Neural cell (in vitro differentiated cells): Measurements from ENCODE around the gene PREX1. TPM values are rescaled to one million over a fixed set of nuclear protein-coding genes. Genes with fewer than 3 reads are reported as not detected.
A peak's percentile ranks its signal among the peaks of the same experiment; 100 is the strongest.

Experiments used
- H2AFZ ChIP-seq: fragments of 200-600, 300-800 bp; sonication (generic), shearing (Covaris generic); 2 replicates; pipeline ENCODE4 v1.6.0; 2014; ENCODE audit warnings: low read depth, mild to moderate bottlenecking, antibody characterized with exemption, low read length, moderate library complexity
- H3F3A ChIP-seq: fragments of 200-600 bp; shearing (Covaris generic); 2 replicates; pipeline ENCODE4 v1.6.1; 2016; ENCODE audit warnings: mild to moderate bottlenecking, moderate library complexity, mixed read lengths, antibody characterized with exemption, low read length; ENCODE audit not compliant: insufficient read depth, poor library complexity, severe bottlenecking
- H3K27ac ChIP-seq: fragments of 200-600, 300-800 bp; sonication (generic), shearing (Covaris generic); 2 replicates; pipeline ENCODE4 v1.5.1; 2014; ENCODE audit warnings: mild to moderate bottlenecking, low read length, moderate library complexity
- H3K27me3 ChIP-seq: fragments of 300-800, 200-600 bp; sonication (generic), shearing (Covaris generic); 2 replicates; pipeline ENCODE4 v1.6.0; 2014; ENCODE audit warnings: mild to moderate bottlenecking, low read depth, low read length, moderate library complexity; ENCODE audit not compliant: insufficient read depth
- H3K36me3 ChIP-seq: fragments of 300-800, 200-600 bp; sonication (generic), shearing (Covaris generic); 2 replicates; pipeline ENCODE4 v1.5.1; 2014; ENCODE audit warnings: mild to moderate bottlenecking, antibody characterized with exemption, low read length, moderate library complexity; ENCODE audit not compliant: insufficient read depth
- H3K4me2 ChIP-seq: fragments of 300-800, 200-600 bp; sonication (generic), shearing (Covaris generic); 2 replicates; pipeline ENCODE4 v1.6.0; 2014; ENCODE audit warnings: mild to moderate bottlenecking, low read length
- H3K4me3 ChIP-seq: fragments of 300-800, 200-600 bp; sonication (generic), shearing (Covaris generic); 2 replicates; pipeline ENCODE4 v1.5.1; 2014; ENCODE audit warnings: mild to moderate bottlenecking, low read length, moderate library complexity
- H3K79me2 ChIP-seq: fragments of 200-600 bp; shearing (Covaris generic); replicated peaks from 2 replicates; pipeline ENCODE4 v1.6.0; 2014; ENCODE audit warnings: mild to moderate bottlenecking, low read length, moderate library complexity; ENCODE audit not compliant: insufficient read depth
- H3K9ac ChIP-seq: fragments of 300-800, 200-600 bp; sonication (generic), shearing (Covaris generic); 2 replicates; pipeline ENCODE4 v1.6.1; 2016; ENCODE audit warnings: mild to moderate bottlenecking, low read length, mixed read lengths
- H3K9me2 ChIP-seq: fragments of 200-600 bp; shearing (Covaris generic); 2 replicates; pipeline ENCODE4 v1.6.1; 2016; ENCODE audit warnings: mild to moderate bottlenecking, low read length, mixed read lengths; ENCODE audit not compliant: insufficient read depth
- H3K9me3 ChIP-seq: fragments of 200-600, 300-800 bp; sonication (generic), shearing (Covaris generic); 2 replicates; pipeline ENCODE4 v1.6.1; 2016; ENCODE audit warnings: mild to moderate bottlenecking, mixed run types, low read length, moderate library complexity, mixed read lengths
- H4K20me1 ChIP-seq: fragments of 200-600 bp; shearing (Covaris generic); 2 replicates; pipeline ENCODE4 v1.6.1; 2016; ENCODE audit warnings: mild to moderate bottlenecking, mixed run types; ENCODE audit not compliant: insufficient read depth
- EP300 ChIP-seq: fragments of 450-650 bp; conservative IDR thresholded peaks from 2 replicates; pipeline ENCODE4 v1.6.1; 2014; ENCODE audit warnings: antibody characterized with exemption, mild to moderate bottlenecking, moderate library complexity; ENCODE audit not compliant: poor library complexity, severe bottlenecking
- EZH2 ChIP-seq: fragments of 200-600, 300-800 bp; shearing (Covaris generic), sonication (generic); IDR thresholded peaks from 2 replicates; pipeline ENCODE4 v1.6.1; 2014; ENCODE audit warnings: antibody characterized with exemption, low read length, borderline replicate concordance, mild to moderate bottlenecking; ENCODE audit not compliant: insufficient read depth, poor library complexity, severe bottlenecking
- MXI1 ChIP-seq: fragments of 450-650 bp; conservative IDR thresholded peaks from 2 replicates; pipeline ENCODE4 v1.6.1; 2014; ENCODE audit warnings: antibody characterized with exemption, mild to moderate bottlenecking; ENCODE audit not compliant: poor library complexity, severe bottlenecking
- POLR2AphosphoS5 ChIP-seq: IDR thresholded peaks from 2 replicates; pipeline ENCODE4 v1.6.1; 2012
- RAD21 ChIP-seq: fragments of 450-650 bp; conservative IDR thresholded peaks from 2 replicates; pipeline ENCODE4 v1.6.1; 2014; ENCODE audit warnings: antibody characterized with exemption, mild to moderate bottlenecking, moderate library complexity
- SMC3 ChIP-seq: fragments of 450-650 bp; conservative IDR thresholded peaks from 2 replicates; pipeline ENCODE4 v1.6.1; 2014; ENCODE audit warnings: antibody characterized with exemption, mild to moderate bottlenecking, moderate library complexity; ENCODE audit not compliant: poor library complexity
- TAF1 ChIP-seq: IDR thresholded peaks from 2 replicates; pipeline ENCODE4 v1.6.1; 2012; ENCODE audit warnings: low read depth
- polyA plus RNA-seq: library from polyadenylated mRNA; depleted of rRNA; stranded (reverse); fragments of >200 nt; gene quantifications from 2 replicates; pipeline ENCODE4 v1.2.3, GENCODE V29; 2014
- TF ChIP-seq, protein P1 (sequence below): fragments of 450-650 bp; IDR thresholded peaks from 2 replicates; pipeline ENCODE4 v1.5.1; 2014; ENCODE audit warnings: antibody characterized with exemption, mild to moderate bottlenecking, moderate library complexity; ENCODE audit not compliant: poor library complexity, severe bottlenecking
- TF ChIP-seq, protein P2 (sequence below): IDR thresholded peaks from 2 replicates; pipeline ENCODE4 v1.6.1; 2012; ENCODE audit warnings: borderline replicate concordance

The PREX1 gene
- polyA plus RNA-seq, 1 donor from 2014 or later = 0.06 TPM

DNA sequence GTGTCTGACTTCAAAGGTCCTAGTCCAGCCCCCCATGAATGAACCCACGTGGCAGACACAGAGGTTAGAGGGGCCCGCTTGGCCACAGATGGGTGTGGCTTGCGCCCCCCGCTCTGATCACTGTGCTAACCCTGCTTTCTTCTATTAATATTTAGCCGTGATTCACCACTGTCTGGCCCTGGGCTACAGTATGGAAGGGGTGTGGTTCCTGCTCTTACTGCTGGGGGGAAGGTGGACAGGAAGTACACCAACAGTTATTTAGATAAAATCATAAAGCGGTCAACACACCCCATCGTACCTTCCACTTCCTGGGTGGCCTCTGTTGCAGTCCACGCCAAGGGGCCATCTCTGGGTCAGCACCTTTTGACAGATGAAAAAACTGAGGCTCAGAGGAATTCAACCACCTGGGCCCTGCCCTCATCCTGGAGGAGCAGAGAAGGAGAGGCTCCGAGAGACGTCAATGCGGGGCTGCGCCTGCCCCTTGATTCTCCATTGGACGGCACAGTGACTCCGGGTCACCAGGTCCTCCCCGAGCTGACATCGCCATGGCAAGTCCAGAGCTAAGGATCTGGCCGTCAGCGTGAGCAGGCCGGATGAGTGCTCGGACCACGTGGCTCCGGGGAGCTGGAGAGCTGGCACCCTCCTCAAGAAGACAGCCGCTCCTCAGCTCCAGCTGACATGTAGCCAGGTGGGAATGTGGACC, 206.3 kb downstream of the PREX1 start:
- H3K36me3 ChIP-seq = no peaks in the 10 kb centered on the region
- no peaks in the 10 kb centered on the region for H3K9me3 ChIP-seq
- no peak overlapping the region for H3K9ac ChIP-seq
- no peak overlapping the region for H2AFZ ChIP-seq
- H3K27me3 ChIP-seq = no peaks in the 10 kb centered on the region
- no peak overlapping the region for H3K27ac ChIP-seq
- H3K4me2 ChIP-seq = no peak overlapping the region
- H4K20me1 ChIP-seq = no peaks in the 10 kb centered on the region
- H3K79me2 ChIP-seq = no peaks in the 10 kb centered on the region
- no peak overlapping the region for H3K4me3 ChIP-seq
- TF ChIP-seq SMC3 = no peak
- TF ChIP-seq RAD21 = no peak
- no peak for TF ChIP-seq TAF1
- TF ChIP-seq, protein P1, sequence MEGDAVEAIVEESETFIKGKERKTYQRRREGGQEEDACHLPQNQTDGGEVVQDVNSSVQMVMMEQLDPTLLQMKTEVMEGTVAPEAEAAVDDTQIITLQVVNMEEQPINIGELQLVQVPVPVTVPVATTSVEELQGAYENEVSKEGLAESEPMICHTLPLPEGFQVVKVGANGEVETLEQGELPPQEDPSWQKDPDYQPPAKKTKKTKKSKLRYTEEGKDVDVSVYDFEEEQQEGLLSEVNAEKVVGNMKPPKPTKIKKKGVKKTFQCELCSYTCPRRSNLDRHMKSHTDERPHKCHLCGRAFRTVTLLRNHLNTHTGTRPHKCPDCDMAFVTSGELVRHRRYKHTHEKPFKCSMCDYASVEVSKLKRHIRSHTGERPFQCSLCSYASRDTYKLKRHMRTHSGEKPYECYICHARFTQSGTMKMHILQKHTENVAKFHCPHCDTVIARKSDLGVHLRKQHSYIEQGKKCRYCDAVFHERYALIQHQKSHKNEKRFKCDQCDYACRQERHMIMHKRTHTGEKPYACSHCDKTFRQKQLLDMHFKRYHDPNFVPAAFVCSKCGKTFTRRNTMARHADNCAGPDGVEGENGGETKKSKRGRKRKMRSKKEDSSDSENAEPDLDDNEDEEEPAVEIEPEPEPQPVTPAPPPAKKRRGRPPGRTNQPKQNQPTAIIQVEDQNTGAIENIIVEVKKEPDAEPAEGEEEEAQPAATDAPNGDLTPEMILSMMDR = no peak
- no peak for TF ChIP-seq MXI1
- TF ChIP-seq EZH2 = no peak
- no peak for TF ChIP-seq EP300
- TF ChIP-seq, protein P2, sequence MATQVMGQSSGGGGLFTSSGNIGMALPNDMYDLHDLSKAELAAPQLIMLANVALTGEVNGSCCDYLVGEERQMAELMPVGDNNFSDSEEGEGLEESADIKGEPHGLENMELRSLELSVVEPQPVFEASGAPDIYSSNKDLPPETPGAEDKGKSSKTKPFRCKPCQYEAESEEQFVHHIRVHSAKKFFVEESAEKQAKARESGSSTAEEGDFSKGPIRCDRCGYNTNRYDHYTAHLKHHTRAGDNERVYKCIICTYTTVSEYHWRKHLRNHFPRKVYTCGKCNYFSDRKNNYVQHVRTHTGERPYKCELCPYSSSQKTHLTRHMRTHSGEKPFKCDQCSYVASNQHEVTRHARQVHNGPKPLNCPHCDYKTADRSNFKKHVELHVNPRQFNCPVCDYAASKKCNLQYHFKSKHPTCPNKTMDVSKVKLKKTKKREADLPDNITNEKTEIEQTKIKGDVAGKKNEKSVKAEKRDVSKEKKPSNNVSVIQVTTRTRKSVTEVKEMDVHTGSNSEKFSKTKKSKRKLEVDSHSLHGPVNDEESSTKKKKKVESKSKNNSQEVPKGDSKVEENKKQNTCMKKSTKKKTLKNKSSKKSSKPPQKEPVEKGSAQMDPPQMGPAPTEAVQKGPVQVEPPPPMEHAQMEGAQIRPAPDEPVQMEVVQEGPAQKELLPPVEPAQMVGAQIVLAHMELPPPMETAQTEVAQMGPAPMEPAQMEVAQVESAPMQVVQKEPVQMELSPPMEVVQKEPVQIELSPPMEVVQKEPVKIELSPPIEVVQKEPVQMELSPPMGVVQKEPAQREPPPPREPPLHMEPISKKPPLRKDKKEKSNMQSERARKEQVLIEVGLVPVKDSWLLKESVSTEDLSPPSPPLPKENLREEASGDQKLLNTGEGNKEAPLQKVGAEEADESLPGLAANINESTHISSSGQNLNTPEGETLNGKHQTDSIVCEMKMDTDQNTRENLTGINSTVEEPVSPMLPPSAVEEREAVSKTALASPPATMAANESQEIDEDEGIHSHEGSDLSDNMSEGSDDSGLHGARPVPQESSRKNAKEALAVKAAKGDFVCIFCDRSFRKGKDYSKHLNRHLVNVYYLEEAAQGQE = no peak
- no peak for TF ChIP-seq POLR2AphosphoS5
- H3F3A ChIP-seq = no peaks in the 10 kb centered on the region
- H3K9me2 ChIP-seq = no peaks in the 10 kb centered on the region

DNA sequence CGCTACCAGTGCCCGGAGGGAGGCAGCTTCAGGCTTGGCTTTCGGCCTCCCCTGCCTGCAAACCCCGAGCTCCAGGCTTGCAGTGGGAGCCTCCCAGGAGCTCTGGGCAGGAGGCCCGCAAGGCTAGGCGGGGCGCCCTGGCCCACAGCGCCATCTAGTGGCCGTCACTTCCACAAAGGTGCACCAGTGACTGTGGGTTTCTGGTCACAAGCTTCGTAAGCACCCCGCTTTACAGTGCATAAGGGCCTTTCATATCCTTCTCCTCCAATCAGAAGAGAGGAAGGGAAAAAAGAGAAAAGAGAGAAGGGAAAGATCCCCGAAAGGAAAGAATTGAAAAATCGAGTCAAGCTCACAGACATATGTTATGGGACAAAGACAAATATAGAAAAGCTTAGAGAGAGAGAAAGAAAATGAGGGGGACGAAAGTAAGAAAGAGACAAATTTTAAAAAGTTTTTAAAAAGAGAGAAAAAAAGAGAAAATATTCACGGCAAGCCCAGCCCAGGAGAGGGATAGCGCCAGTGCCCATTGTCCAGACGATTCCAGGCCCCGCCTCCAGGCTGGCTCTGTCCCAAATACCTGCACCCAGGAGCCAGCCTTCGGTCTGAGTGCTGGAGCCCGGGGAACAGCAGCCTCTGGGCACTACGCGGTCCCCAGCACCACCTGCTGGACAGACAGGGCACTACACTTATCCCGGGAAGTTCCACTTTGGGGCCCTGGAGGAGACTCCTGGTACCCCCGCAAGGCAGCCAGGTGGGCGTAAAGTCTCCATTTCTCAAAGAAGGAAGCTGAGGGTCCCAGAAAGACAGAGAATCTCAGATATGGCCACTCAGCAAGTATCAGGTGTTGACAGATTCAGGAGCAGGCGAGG, 207.1 kb downstream of the PREX1 start:
- no peaks in the 10 kb centered on the region for H4K20me1 ChIP-seq
- no peaks in the 10 kb centered on the region for H3F3A ChIP-seq
- H3K79me2 ChIP-seq = no peaks in the 10 kb centered on the region
- no peak overlapping the region for H3K4me2 ChIP-seq
- H3K36me3 ChIP-seq = no peaks in the 10 kb centered on the region
- no peaks in the 10 kb centered on the region for H3K27me3 ChIP-seq
- TF ChIP-seq RAD21 = peak; percentile 96
- TF ChIP-seq POLR2AphosphoS5 = no peak
- peak; percentile 98 for TF ChIP-seq SMC3
- TF ChIP-seq, protein P1 = peak; percentile 89
- peak; percentile 12 for TF ChIP-seq EP300
- no peaks in the 10 kb centered on the region for H3K9me3 ChIP-seq
- no peaks in the 10 kb centered on the region for H3K9me2 ChIP-seq
- H2AFZ ChIP-seq = no peak overlapping the region
- H3K27ac ChIP-seq = no peak overlapping the region
- H3K4me3 ChIP-seq = no peak overlapping the region
- H3K9ac ChIP-seq = no peak overlapping the region
